Limb (tissue), 2 donors: Measurements from ENCODE around the gene HYDIN.
"Not testable (repeated sequence)": the region's sequence is repeated elsewhere in the genome, so short reads cannot be mapped to it uniquely, and the experiment has no call there.

Experiments used
- DNase-seq, 2 donors: peaks; one replicate each; pipeline ENCODE4 v3.0.0-alpha.2; 2016; ENCODE audit errors: extremely low spot score in 2 of 2

The HYDIN gene

GRCh38 chr16:70864698-70865097 lies 365.8 kb downstream of the HYDIN start:
- DNase-seq = not testable (repeated sequence)

- DNase-seq = peak in 1 of 2 donors; percentile 24
Measured at GRCh38 chr16:70861996-70862395, 368.5 kb downstream of the HYDIN start.

GRCh38 chr16:70851299-70851698 lies 379.2 kb downstream of the HYDIN start:
- not testable (repeated sequence) for DNase-seq

GRCh38 chr16:70823498-70824118 lies 406.9 kb downstream of the HYDIN start:
- not testable (repeated sequence) for DNase-seq

- DNase-seq = not testable (repeated sequence)
Measured at GRCh38 chr16:70822734-70823133, 407.8 kb downstream of the HYDIN start.

- not testable (repeated sequence) for DNase-seq
Measured at GRCh38 chr16:70818088-70818487, 412.4 kb downstream of the HYDIN start.

GRCh38 chr16:70809392-70810060 lies 421.0 kb downstream of the HYDIN start:
- no peak for DNase-seq

GRCh38 chr16:70808371-70808770 lies 422.2 kb downstream of the HYDIN start:
- DNase-seq = no peak

- DNase-seq = no peak
Measured at GRCh38 chr16:70805787-70806186, 424.7 kb downstream of the HYDIN start.

GRCh38 chr16:70805380-70805779 lies 425.1 kb downstream of the HYDIN start:
- DNase-seq = no peak

- no peak for DNase-seq
Measured at GRCh38 chr16:70804734-70805169, 425.8 kb downstream of the HYDIN start.

GRCh38 chr16:70804153-70804733 lies 426.3 kb downstream of the HYDIN start:
- DNase-seq = no peak

GRCh38 chr16:70803319-70803718 lies 427.2 kb downstream of the HYDIN start:
- DNase-seq = no peak

GRCh38 chr16:70801611-70802010 lies 428.9 kb downstream of the HYDIN start:
- no peak for DNase-seq

- peak; percentile 82 to 92 for DNase-seq
Measured at GRCh38 chr16:70800781-70801480, 429.6 kb downstream of the HYDIN start, which contains the start of gene VAC14. VAC14 (minus strand) TSS chr16:70801158; CDS start chr16:70800900, 258 bp downstream.

- DNase-seq = no peak
Measured at GRCh38 chr16:70800311-70800710, 430.2 kb downstream of the HYDIN start.

- DNase-seq = no peak
Measured at GRCh38 chr16:70796301-70796700, 434.2 kb downstream of the HYDIN start.

GRCh38 chr16:70795296-70795912 lies 435.1 kb downstream of the HYDIN start:
- DNase-seq = no peak

GRCh38 chr16:70793851-70794502 lies 436.5 kb downstream of the HYDIN start:
- no peak for DNase-seq

- DNase-seq = no peak
Measured at GRCh38 chr16:70790815-70791214, 439.7 kb downstream of the HYDIN start.
